B cell (primary cell): ENCODE measurements around the gene RPTOR.
"Not testable (repeated sequence)": the region's sequence is repeated elsewhere in the genome, so short reads cannot be mapped to it uniquely, and the experiment has no call there.

Experiments used
- CTCF ChIP-seq: fragments of 200-600 bp; IDR thresholded peaks from one replicate; pipeline ENCODE4 v1.8.0; 2022; ENCODE audit warnings: antibody characterized with exemption, mild to moderate bottlenecking
- EZH2 ChIP-seq: IDR thresholded peaks from 2 replicates; pipeline ENCODE4 v1.6.1; 2012; ENCODE audit warnings: borderline replicate concordance, low read depth, mild to moderate bottlenecking, moderate library complexity, low read length; ENCODE audit not compliant: insufficient read depth, poor library complexity, severe bottlenecking

DNA sequence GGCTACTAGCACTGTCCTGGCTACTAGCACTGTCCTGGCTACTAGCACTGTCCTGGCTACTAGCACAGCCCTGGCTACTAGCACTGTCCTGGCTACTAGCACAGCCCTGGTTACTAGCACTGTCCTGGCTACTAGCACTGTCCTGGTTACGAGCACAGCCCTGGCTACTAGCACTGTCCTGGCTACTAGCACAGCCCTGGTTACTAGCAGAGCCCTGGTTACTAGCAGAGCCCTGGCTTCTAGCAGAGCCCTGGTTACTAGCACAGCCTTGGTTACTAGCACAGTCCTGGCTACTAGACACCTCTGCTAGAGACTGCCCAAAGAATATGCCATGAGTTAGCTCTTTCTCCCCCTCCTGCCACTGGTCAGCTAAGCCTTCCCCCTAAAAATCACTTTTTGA is 200.1 kb downstream of the RPTOR start:
- TF ChIP-seq CTCF, EZH2: not testable (repeated sequence)
